LNCaP clone FGC (cell line): ENCODE data around the gene MCM6.

Experiments
- DNase-seq: peaks from one replicate; pipeline ENCODE4 v3.0.0-alpha.2; 2011; ENCODE audit warnings: low read depth
- H3K4me3 ChIP-seq: 2 replicates; pipeline ENCODE4 v1.5.1; 2011; ENCODE audit warnings: mild to moderate bottlenecking, low read depth, low read length, control low read depth
- CTCF ChIP-seq: IDR thresholded peaks from 2 replicates; pipeline ENCODE4 v1.5.1; 2012; ENCODE audit warnings: mild to moderate bottlenecking; ENCODE audit not compliant: control insufficient read depth, insufficient read depth; ENCODE audit errors: extremely low read depth

The MCM6 gene

GRCh38 chr2:135825131-135825530, 51.1 kb downstream of the MCM6 start:
- H3K4me3 ChIP-seq: no peak overlapping the region
- no peak for DNase-seq
- TF ChIP-seq CTCF: no peak

GRCh38 chr2:135822855-135823254, 53.4 kb downstream of the MCM6 start:
- no peak for TF ChIP-seq CTCF
- no peak overlapping the region for H3K4me3 ChIP-seq
- DNase-seq: no peak

GRCh38 chr2:135821190-135821589, 55.1 kb downstream of the MCM6 start:
- H3K4me3 ChIP-seq: no peak overlapping the region
- no peak for DNase-seq

GRCh38 chr2:135820003-135820618, 56.1 kb downstream of the MCM6 start:
- TF ChIP-seq CTCF: no peak
- no peak overlapping the region for H3K4me3 ChIP-seq

More at GRCh38 chr2:135821190-135821589, 55.1 kb downstream of the MCM6 start:
- no peak for TF ChIP-seq CTCF

GRCh38 chr2:135818937-135819610, 57.2 kb downstream of the MCM6 start:
- TF ChIP-seq CTCF: peak; percentile 43
- H3K4me3 ChIP-seq: no peak overlapping the region
- no peak for DNase-seq

More at GRCh38 chr2:135820003-135820618, 56.1 kb downstream of the MCM6 start:
- no peak for DNase-seq

- no peak for DNase-seq
- no peak overlapping the region for H3K4me3 ChIP-seq
- TF ChIP-seq CTCF: no peak
Measured at GRCh38 chr2:135817951-135818350, 58.3 kb downstream of the MCM6 start.

- H3K4me3 ChIP-seq: no peak overlapping the region
- DNase-seq: no peak
- no peak for TF ChIP-seq CTCF
Measured at GRCh38 chr2:135817466-135817865, 58.8 kb downstream of the MCM6 start.
